SK-N-MC (cell line): ENCODE results near the gene PLXNA4.

ENCODE experiments used
- EZH2 ChIP-seq: fragments of 200-600 bp; sonication (generic); IDR thresholded peaks from one replicate; pipeline ENCODE4 v1.6.1; 2017; ENCODE audit warnings: antibody characterized with exemption
- POLR2AphosphoS5 ChIP-seq: IDR thresholded peaks from 2 replicates; pipeline ENCODE4 v1.6.1; 2012; ENCODE audit warnings: mild to moderate bottlenecking, low read depth, low read length, borderline replicate concordance

DNA sequence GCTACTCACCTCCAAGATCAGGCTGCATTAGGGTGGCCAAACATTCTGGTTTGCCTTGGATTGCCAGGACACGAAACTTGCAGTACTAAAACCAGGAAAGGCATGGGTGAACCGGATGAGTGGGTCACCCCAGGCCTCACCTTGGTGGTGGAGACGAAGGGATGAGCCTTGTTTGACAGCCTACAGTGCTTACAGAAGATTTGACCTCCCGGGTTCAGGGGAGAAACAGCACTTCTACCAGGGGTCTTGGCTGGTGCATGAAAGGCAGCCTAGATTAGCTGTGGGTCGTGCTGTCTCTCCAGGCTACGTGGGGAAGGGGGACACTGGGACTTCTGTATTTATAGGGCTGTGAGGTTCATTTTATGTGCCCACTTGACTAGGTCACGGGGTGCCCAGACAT, 469.8 kb downstream of the PLXNA4 start:
- TF ChIP-seq EZH2: no peak
- TF ChIP-seq POLR2AphosphoS5: no peak
